Keratinocyte (primary cell): ENCODE results near the gene PRIMA1.

Experiments
- CTCF ChIP-seq, 3 experiments: IDR thresholded peaks in 1 of 3; conservative IDR thresholded peaks in 1 of 3; optimal IDR thresholded peaks in 1 of 3; 2 replicates in 2 of 3; 3 replicates in 1 of 3; pipeline versions ENCODE3 to v1.5.1; 2011; ENCODE audit warnings: low read length in 3 of 3, mild to moderate bottlenecking in 3 of 3, moderate library complexity in 2 of 3, control low read depth in 1 of 3, inconsistent platforms in 1 of 3; ENCODE audit not compliant: insufficient read depth in 2 of 3; ENCODE audit errors: extremely low read depth in 1 of 3
- EZH2 ChIP-seq: IDR thresholded peaks from one replicate; pipeline ENCODE4 v1.6.1; 2012; ENCODE audit warnings: inconsistent platforms, mild to moderate bottlenecking, low read length, moderate library complexity

GRCh38 chr14:93825235-93825553 lies 36.9 kb upstream of the PRIMA1 start:
- no peak for TF ChIP-seq CTCF (optimal IDR thresholded peaks at IDR 0.05 in 1 of 3, IDR thresholded peaks at IDR 0.05 in 1 of 3, conservative IDR thresholded peaks at IDR 0.05 in 1 of 3; ENCODE audit: extremely low read depth in 1 of 3, insufficient read depth in 2 of 3, low read length in 3 of 3)
- no peak for TF ChIP-seq EZH2
